Keratinocyte (primary cell): ENCODE results near the gene FAM162A. TPM values are rescaled to one million over a fixed set of nuclear protein-coding genes. Genes with fewer than 3 reads are reported as not detected.

Source experiments
- DNase-seq: peaks from one replicate; pipeline ENCODE4 v3.0.0-alpha.2; 2011; ENCODE audit warnings: low read depth, missing footprints, low spot score
- FAIRE-seq: peaks from 2 replicates; lab custom pipeline; 2011; peaks lifted over from hg19 to GRCh38; lab: Jason Lieb, UNC
- H2AFZ ChIP-seq: 2 replicates; pipeline ENCODE4 v1.6.0; 2012; ENCODE audit warnings: low read length, control low read depth, inconsistent platforms; ENCODE audit not compliant: control insufficient read depth
- H3K27ac ChIP-seq: 2 replicates; pipeline ENCODE4 v1.5.1; 2011; ENCODE audit warnings: low read length; ENCODE audit not compliant: control insufficient read depth, insufficient read depth
- H3K27me3 ChIP-seq: 3 replicates; pipeline ENCODE4 v1.6.0; 2011; ENCODE audit warnings: low read length; ENCODE audit not compliant: control insufficient read depth, insufficient read depth; ENCODE audit errors: extremely low read depth
- H3K36me3 ChIP-seq, 2 experiments: 2 replicates in 1 of 2; 3 replicates in 1 of 2; pipeline ENCODE4 v1.5.1; 2011; ENCODE audit warnings: low read length in 2 of 2, mild to moderate bottlenecking in 1 of 2; ENCODE audit not compliant: control insufficient read depth in 2 of 2, insufficient read depth in 2 of 2; ENCODE audit errors: extremely low read depth in 1 of 2
- H3K4me1 ChIP-seq: 3 replicates; pipeline ENCODE4 v1.5.1; 2011; ENCODE audit warnings: low read length; ENCODE audit not compliant: control insufficient read depth, insufficient read depth; ENCODE audit errors: extremely low read depth
- H3K4me2 ChIP-seq: 3 replicates; pipeline ENCODE4 v1.6.0; 2011; ENCODE audit warnings: low read depth, low read length; ENCODE audit not compliant: control insufficient read depth, insufficient read depth; ENCODE audit errors: extremely low read depth
- H3K4me3 ChIP-seq, 3 experiments: fragments of 200-600 bp in 1 of 3; sonication (generic) in 1 of 3; 2 replicates in 2 of 3; 3 replicates in 1 of 3; pipeline ENCODE4 v1.5.1; 2011 to 2016; ENCODE audit warnings: low read length in 3 of 3, mild to moderate bottlenecking in 3 of 3, control low read depth in 2 of 3, inconsistent platforms in 1 of 3, low read depth in 1 of 3, mixed read lengths in 1 of 3, mixed run types in 1 of 3, moderate library complexity in 1 of 3; ENCODE audit not compliant: control insufficient read depth in 2 of 3, insufficient read depth in 2 of 3; ENCODE audit errors: extremely low read depth in 1 of 3
- H3K79me2 ChIP-seq: 2 replicates; pipeline ENCODE4 v1.6.0; 2012; ENCODE audit warnings: low read length; ENCODE audit not compliant: control insufficient read depth, insufficient read depth
- H3K9ac ChIP-seq: 3 replicates; pipeline ENCODE4 v1.6.0; 2011; ENCODE audit warnings: low read length; ENCODE audit not compliant: control insufficient read depth, insufficient read depth; ENCODE audit errors: extremely low read depth
- H3K9me1 ChIP-seq: 3 replicates; pipeline ENCODE4 v1.6.0; 2011; ENCODE audit warnings: low read length; ENCODE audit not compliant: control insufficient read depth, insufficient read depth; ENCODE audit errors: extremely low read depth
- H3K9me3 ChIP-seq: 2 replicates; pipeline ENCODE4 v1.5.1; 2012; ENCODE audit warnings: low read depth, low read length; ENCODE audit not compliant: control insufficient read depth
- H4K20me1 ChIP-seq: 3 replicates; pipeline ENCODE4 v1.6.0; 2011; ENCODE audit warnings: low read length; ENCODE audit not compliant: control insufficient read depth, insufficient read depth; ENCODE audit errors: extremely low read depth
- EZH2 ChIP-seq: IDR thresholded peaks from one replicate; pipeline ENCODE4 v1.6.1; 2012; ENCODE audit warnings: inconsistent platforms, mild to moderate bottlenecking, low read length, moderate library complexity
- dilution Hi-C: fragments of 300-500 bp; cut with MboI; formaldehyde crosslinking; loops from one replicate; pipeline ENCODE4 v1.7.0; 2020; ENCODE audit warnings: low sequenced_read_pairs; ENCODE audit not compliant: extremely low pct_ligation_motif_present
- polyA plus RNA-seq, 5 experiments: library from polyadenylated mRNA; depleted of rRNA in 3 of 5; stranded (reverse) in 3 of 5; stranded (forward) in 1 of 5; unstranded in 1 of 5; fragments of >200 nt; gene quantifications; 1 replicate in 1 of 5; 2 replicates in 3 of 5; 3 replicates in 1 of 5; pipeline versions ENCODE4 v1.2.1 to v1.2.3, GENCODE V29; 2011 to 2012; ENCODE audit warnings: missing spikeins in 2 of 5, low read depth in 1 of 5, low replicate concordance in 1 of 5
- TF ChIP-seq, protein P1 (sequence below), 3 experiments: IDR thresholded peaks in 1 of 3; conservative IDR thresholded peaks in 1 of 3; optimal IDR thresholded peaks in 1 of 3; 2 replicates in 2 of 3; 3 replicates in 1 of 3; pipeline versions ENCODE3 to v1.5.1; 2011; ENCODE audit warnings: low read length in 3 of 3, mild to moderate bottlenecking in 3 of 3, moderate library complexity in 2 of 3, control low read depth in 1 of 3, inconsistent platforms in 1 of 3; ENCODE audit not compliant: insufficient read depth in 2 of 3; ENCODE audit errors: extremely low read depth in 1 of 3

Gene FAM162A
- polyA plus RNA-seq, 1 donor (not counting 4 experiments of a cell fraction or from before 2014, with no cell fraction given), result 124 TPM

GRCh38 chr3:122397201-122397600, 13.2 kb downstream of the FAM162A start:
- H2AFZ ChIP-seq, result no peak overlapping the region
- H3K4me1 ChIP-seq, result peaks cover 9% of the 10 kb centered on the region
- no peaks in the 10 kb centered on the region for H3K27me3 ChIP-seq
- FAIRE-seq (no peak), DNase-seq (no peak)
- no peaks in the 10 kb centered on the region for H3K9me3 ChIP-seq
- H3K27ac ChIP-seq, result no peak overlapping the region
- TF ChIP-seq, protein P1, sequence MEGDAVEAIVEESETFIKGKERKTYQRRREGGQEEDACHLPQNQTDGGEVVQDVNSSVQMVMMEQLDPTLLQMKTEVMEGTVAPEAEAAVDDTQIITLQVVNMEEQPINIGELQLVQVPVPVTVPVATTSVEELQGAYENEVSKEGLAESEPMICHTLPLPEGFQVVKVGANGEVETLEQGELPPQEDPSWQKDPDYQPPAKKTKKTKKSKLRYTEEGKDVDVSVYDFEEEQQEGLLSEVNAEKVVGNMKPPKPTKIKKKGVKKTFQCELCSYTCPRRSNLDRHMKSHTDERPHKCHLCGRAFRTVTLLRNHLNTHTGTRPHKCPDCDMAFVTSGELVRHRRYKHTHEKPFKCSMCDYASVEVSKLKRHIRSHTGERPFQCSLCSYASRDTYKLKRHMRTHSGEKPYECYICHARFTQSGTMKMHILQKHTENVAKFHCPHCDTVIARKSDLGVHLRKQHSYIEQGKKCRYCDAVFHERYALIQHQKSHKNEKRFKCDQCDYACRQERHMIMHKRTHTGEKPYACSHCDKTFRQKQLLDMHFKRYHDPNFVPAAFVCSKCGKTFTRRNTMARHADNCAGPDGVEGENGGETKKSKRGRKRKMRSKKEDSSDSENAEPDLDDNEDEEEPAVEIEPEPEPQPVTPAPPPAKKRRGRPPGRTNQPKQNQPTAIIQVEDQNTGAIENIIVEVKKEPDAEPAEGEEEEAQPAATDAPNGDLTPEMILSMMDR (optimal IDR thresholded peaks at IDR 0.05 in 1 of 3, IDR thresholded peaks at IDR 0.05 in 1 of 3, conservative IDR thresholded peaks at IDR 0.05 in 1 of 3; ENCODE audit: extremely low read depth in 1 of 3, insufficient read depth in 2 of 3, low read length in 3 of 3), result no peak
- no peak for TF ChIP-seq EZH2
- dilution Hi-C loops, result no loop called here
- H3K36me3 ChIP-seq, result no peaks in the 10 kb centered on the region
- no peaks in the 10 kb centered on the region for H4K20me1 ChIP-seq
- no peak overlapping the region for H3K9ac ChIP-seq
- no peak overlapping the region for H3K4me2 ChIP-seq
- H3K9me1 ChIP-seq, result no peaks in the 10 kb centered on the region
- H3K4me3 ChIP-seq, result no peak overlapping the region
- no peaks in the 10 kb centered on the region for H3K79me2 ChIP-seq

GRCh38 chr3:122398920-122399319, 14.9 kb downstream of the FAM162A start:
- Histone ChIP-seq H2AFZ (no peak overlapping the region), H3K4me1 (peaks cover 16% of the 10 kb centered on the region), H3K27me3 (no peaks in the 10 kb centered on the region), H3K9me1 (no peaks in the 10 kb centered on the region), H3K4me3 (no peak overlapping the region), H3K79me2 (no peaks in the 10 kb centered on the region), H3K9ac (no peak overlapping the region), H3K9me3 (no peaks in the 10 kb centered on the region), H3K27ac (no peak overlapping the region), H3K36me3 (no peaks in the 10 kb centered on the region), H4K20me1 (no peaks in the 10 kb centered on the region), H3K4me2 (no peak overlapping the region)
- dilution Hi-C loops, result no loop called here
- FAIRE-seq (no peak), DNase-seq (no peak)
- TF ChIP-seq, protein P1 (optimal IDR thresholded peaks at IDR 0.05 in 1 of 3, IDR thresholded peaks at IDR 0.05 in 1 of 3, conservative IDR thresholded peaks at IDR 0.05 in 1 of 3; ENCODE audit: extremely low read depth in 1 of 3, insufficient read depth in 2 of 3, low read length in 3 of 3), result no peak
- TF ChIP-seq EZH2, result no peak
